ENCODE measurements around the gene CWC22. TPM values are rescaled to one million over a fixed set of nuclear protein-coding genes. Genes with fewer than 3 reads are reported as not detected.
"Not testable (repeated sequence)": the region's sequence is repeated elsewhere in the genome, so short reads cannot be mapped to it uniquely, and the experiment has no call there.

CWC22 gene
- polyA plus RNA-seq (2013, experiment 1 of 2; ENCODE audit: insufficient read length), result 13.4 TPM
- polyA plus RNA-seq (2013, experiment 2 of 2; ENCODE audit: insufficient read length), result 12.0 TPM

- peak; percentile 91 for DNase-seq
Measured at GRCh38 chr2:180006781-180007579, at the start of gene CWC22. TSS of gene CWC22 (minus strand) at chr2:180007297. CDS start at chr2:179993341, 13,956 bp downstream.

- no peak for DNase-seq
Measured at GRCh38 chr2:180056367-180057118, 49.4 kb upstream of the CWC22 start.

GRCh38 chr2:180054576-180054975 is 47.5 kb upstream of the CWC22 start:
- DNase-seq, result not testable (repeated sequence)

- no peak for DNase-seq
Measured at GRCh38 chr2:180050246-180050645, 43.1 kb upstream of the CWC22 start.

GRCh38 chr2:180048251-180048650 is 41.2 kb upstream of the CWC22 start:
- peak; percentile 18 for DNase-seq

GRCh38 chr2:180046776-180047175 is 39.7 kb upstream of the CWC22 start:
- peak; percentile 91 for DNase-seq

- no peak for DNase-seq
Measured at GRCh38 chr2:180046202-180046601, 39.1 kb upstream of the CWC22 start.

- peak; percentile 96 for DNase-seq
Measured at GRCh38 chr2:180040146-180040925, 33.2 kb upstream of the CWC22 start.

- no peak for DNase-seq
Measured at GRCh38 chr2:180038997-180039396, 31.9 kb upstream of the CWC22 start.

- peak; percentile 64 for DNase-seq
Measured at GRCh38 chr2:180033993-180034894, 27.1 kb upstream of the CWC22 start.

GRCh38 chr2:180029575-180029974 is 22.5 kb upstream of the CWC22 start:
- no peak for DNase-seq

- no peak for DNase-seq
Measured at GRCh38 chr2:180021850-180022249, 14.8 kb upstream of the CWC22 start.

GRCh38 chr2:180017784-180018183 is 10.7 kb upstream of the CWC22 start:
- peak; percentile 61 for DNase-seq

- no peak for DNase-seq
Measured at GRCh38 chr2:180016937-180017336, 9.8 kb upstream of the CWC22 start.

GRCh38 chr2:180015951-180016709 is 9.0 kb upstream of the CWC22 start:
- peak; percentile 91 for DNase-seq

- peak; percentile 70 for DNase-seq
Measured at GRCh38 chr2:180012523-180012922, 5.4 kb upstream of the CWC22 start.

GRCh38 chr2:180010701-180011100 is 3.6 kb upstream of the CWC22 start:
- DNase-seq, result peak; percentile 19

- no peak for DNase-seq
Measured at GRCh38 chr2:180006231-180006630, 866 bp downstream of the CWC22 start.

GRCh38 chr2:180005465-180005864 is 1.6 kb downstream of the CWC22 start:
- DNase-seq, result not testable (repeated sequence)

- no peak for DNase-seq
Measured at GRCh38 chr2:180004731-180005130, 2.4 kb downstream of the CWC22 start.

GRCh38 chr2:180003559-180003958 is 3.5 kb downstream of the CWC22 start:
- no peak for DNase-seq
